SK-N-SH treated with all-trans-retinoic acid at 6 μM for 48 hours (cell line): Measurements from ENCODE around the gene KCNT2.

Experiments used
- ARNTL ChIP-seq: fragments of 450-650 bp; formaldehyde crosslinking; IDR thresholded peaks from 2 replicates; pipeline ENCODE4 v1.5.0; 2020; ENCODE audit warnings: low read depth, mild to moderate bottlenecking, moderate library complexity, borderline replicate concordance
- OSR1 ChIP-seq: fragments of 250-450 bp; sonication (Bioruptor Pico); IDR thresholded peaks from 2 replicates; pipeline ENCODE4 v1.8.0; 2022; ENCODE audit warnings: moderate library complexity, mild to moderate bottlenecking, inconsistent platforms
- RARB ChIP-seq: fragments of 250-450 bp; sonication (Bioruptor Pico); IDR thresholded peaks from 2 replicates; pipeline ENCODE4 v1.8.0; 2021; ENCODE audit warnings: mild to moderate bottlenecking, moderate library complexity
- ZFP30 ChIP-seq: fragments of 450-650 bp; formaldehyde crosslinking; IDR thresholded peaks from 2 replicates; pipeline ENCODE4 v1.5.0; 2022; ENCODE audit warnings: mild to moderate bottlenecking, moderate library complexity
- TF ChIP-seq, protein P1 (sequence below): fragments of 250-450 bp; sonication (Bioruptor Pico); IDR thresholded peaks from 2 replicates; pipeline ENCODE4 v1.5.0; 2020; ENCODE audit warnings: mild to moderate bottlenecking, moderate library complexity
- TF ChIP-seq, protein P2 (sequence below): fragments of 250-450 bp; sonication (Bioruptor Pico); IDR thresholded peaks from 2 replicates; pipeline ENCODE4 v1.5.1; 2020; ENCODE audit warnings: low read depth, mild to moderate bottlenecking, moderate library complexity
- TF ChIP-seq, protein P3 (sequence below): fragments of 250-450 bp; sonication (Bioruptor Pico); IDR thresholded peaks from 2 replicates; pipeline ENCODE4 v1.8.0; 2020; ENCODE audit warnings: mild to moderate bottlenecking, moderate library complexity, borderline replicate concordance

DNA sequence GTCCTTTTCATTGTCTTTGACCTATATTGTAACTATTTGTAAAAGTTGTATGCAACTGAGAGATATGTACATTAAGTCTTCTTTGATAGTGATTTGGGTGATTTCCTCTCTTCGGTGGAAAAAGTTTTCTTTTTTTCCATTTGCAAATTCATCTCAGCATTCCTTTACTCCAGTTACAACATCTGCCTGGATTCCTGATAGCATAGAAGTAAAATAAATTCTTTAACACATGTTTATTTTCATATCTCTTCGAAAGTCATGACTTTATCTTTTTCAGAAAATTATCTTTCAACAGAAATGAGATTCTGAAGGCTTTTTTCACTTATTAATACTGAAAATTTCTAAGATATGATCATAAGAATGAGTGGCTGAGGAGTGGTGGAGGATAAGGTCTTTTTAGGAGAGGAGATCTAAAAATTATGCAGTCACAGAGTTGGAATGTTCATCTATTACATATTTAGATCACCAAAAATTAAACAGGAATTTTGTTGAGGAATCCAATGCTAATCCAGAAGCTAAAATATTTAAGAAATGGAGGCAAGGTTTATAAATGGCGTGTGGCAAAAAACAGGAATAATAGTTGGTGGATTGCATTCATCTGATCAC lies 400.5 kb downstream of the KCNT2 start:
- TF ChIP-seq ZFP30 (CRISPR knock-in tag) (no peak), OSR1 (CRISPR knock-in tag) (no peak), RARB (CRISPR knock-in tag) (no peak), ARNTL (CRISPR knock-in tag) (no peak)
- TF ChIP-seq, protein P1, sequence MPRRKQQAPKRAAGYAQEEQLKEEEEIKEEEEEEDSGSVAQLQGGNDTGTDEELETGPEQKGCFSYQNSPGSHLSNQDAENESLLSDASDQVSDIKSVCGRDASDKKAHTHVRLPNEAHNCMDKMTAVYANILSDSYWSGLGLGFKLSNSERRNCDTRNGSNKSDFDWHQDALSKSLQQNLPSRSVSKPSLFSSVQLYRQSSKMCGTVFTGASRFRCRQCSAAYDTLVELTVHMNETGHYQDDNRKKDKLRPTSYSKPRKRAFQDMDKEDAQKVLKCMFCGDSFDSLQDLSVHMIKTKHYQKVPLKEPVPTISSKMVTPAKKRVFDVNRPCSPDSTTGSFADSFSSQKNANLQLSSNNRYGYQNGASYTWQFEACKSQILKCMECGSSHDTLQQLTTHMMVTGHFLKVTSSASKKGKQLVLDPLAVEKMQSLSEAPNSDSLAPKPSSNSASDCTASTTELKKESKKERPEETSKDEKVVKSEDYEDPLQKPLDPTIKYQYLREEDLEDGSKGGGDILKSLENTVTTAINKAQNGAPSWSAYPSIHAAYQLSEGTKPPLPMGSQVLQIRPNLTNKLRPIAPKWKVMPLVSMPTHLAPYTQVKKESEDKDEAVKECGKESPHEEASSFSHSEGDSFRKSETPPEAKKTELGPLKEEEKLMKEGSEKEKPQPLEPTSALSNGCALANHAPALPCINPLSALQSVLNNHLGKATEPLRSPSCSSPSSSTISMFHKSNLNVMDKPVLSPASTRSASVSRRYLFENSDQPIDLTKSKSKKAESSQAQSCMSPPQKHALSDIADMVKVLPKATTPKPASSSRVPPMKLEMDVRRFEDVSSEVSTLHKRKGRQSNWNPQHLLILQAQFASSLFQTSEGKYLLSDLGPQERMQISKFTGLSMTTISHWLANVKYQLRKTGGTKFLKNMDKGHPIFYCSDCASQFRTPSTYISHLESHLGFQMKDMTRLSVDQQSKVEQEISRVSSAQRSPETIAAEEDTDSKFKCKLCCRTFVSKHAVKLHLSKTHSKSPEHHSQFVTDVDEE (CRISPR knock-in tag): no peak
- TF ChIP-seq, protein P2, sequence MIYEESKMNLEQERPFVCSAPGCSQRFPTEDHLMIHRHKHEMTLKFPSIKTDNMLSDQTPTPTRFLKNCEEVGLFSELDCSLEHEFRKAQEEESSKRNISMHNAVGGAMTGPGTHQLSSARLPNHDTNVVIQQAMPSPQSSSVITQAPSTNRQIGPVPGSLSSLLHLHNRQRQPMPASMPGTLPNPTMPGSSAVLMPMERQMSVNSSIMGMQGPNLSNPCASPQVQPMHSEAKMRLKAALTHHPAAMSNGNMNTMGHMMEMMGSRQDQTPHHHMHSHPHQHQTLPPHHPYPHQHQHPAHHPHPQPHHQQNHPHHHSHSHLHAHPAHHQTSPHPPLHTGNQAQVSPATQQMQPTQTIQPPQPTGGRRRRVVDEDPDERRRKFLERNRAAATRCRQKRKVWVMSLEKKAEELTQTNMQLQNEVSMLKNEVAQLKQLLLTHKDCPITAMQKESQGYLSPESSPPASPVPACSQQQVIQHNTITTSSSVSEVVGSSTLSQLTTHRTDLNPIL (CRISPR knock-in tag): no peak
- TF ChIP-seq, protein P3, sequence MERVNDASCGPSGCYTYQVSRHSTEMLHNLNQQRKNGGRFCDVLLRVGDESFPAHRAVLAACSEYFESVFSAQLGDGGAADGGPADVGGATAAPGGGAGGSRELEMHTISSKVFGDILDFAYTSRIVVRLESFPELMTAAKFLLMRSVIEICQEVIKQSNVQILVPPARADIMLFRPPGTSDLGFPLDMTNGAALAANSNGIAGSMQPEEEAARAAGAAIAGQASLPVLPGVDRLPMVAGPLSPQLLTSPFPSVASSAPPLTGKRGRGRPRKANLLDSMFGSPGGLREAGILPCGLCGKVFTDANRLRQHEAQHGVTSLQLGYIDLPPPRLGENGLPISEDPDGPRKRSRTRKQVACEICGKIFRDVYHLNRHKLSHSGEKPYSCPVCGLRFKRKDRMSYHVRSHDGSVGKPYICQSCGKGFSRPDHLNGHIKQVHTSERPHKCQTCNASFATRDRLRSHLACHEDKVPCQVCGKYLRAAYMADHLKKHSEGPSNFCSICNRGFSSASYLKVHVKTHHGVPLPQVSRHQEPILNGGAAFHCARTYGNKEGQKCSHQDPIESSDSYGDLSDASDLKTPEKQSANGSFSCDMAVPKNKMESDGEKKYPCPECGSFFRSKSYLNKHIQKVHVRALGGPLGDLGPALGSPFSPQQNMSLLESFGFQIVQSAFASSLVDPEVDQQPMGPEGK: no peak
